Measurements from ENCODE around the gene LRP1-AS.
A peak's percentile ranks its signal among the peaks of the same experiment; 100 is the strongest.

The LRP1-AS gene

GRCh38 chr12:57158665-57159064 is 11.2 kb upstream of the LRP1-AS start:
- DNase-seq: no peak

DNA sequence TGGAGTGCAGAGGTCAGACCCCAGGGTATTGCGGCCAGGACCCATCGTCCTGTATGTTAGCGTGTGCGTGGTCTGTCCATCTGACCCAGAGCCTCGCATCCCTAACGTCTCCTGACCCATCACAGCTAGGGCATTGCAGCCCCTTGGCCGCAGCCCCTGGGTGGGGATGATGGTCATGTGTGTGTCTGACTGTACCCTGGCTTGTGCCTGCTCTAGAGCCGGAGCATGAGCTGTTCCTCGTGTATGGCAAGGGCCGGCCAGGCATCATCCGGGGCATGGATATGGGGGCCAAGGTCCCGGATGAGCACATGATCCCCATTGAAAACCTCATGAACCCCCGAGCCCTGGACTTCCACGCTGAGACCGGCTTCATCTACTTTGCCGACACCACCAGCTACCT is 10.8 kb upstream of the LRP1-AS start:
- no peak for DNase-seq

GRCh38 chr12:57157588-57158173 is 10.3 kb upstream of the LRP1-AS start:
- DNase-seq: no peak

GRCh38 chr12:57156701-57157403 is 9.4 kb upstream of the LRP1-AS start:
- no peak for DNase-seq

DNA sequence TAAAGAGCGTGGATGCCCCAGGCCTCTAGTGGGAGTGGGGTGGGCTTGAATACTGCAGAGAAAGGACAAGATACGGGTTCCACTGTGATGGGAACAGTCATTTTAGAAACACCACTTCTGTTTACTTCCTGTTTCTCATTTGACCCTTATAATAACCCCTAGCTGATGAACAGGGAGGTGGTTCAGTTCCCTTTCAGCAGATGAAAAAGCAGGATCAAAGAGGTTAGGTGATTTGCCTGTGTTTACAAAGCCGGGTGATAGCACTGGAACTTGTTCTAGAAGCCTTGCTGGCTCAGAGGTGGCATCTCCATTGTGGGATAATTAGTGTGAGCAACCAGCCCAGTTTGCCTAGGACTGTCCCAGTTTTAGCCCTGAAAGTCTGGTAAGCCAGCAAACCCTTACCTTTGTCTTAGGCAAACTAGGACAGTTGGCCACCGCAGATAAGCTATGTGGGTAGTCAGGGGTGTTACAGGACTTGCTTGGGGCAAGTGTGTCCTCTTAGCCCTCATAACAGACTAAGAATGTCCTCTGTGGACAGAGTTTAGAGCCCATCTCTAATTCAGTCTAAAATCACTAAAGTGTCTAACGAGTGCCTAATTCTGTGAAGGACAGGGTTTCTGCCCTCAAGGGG is 7.5 kb upstream of the LRP1-AS start:
- no peak for DNase-seq

GRCh38 chr12:57154076-57154475 is 6.7 kb upstream of the LRP1-AS start:
- no peak for DNase-seq

- no peak for DNase-seq
Observed at GRCh38 chr12:57153415-57153997, 6.1 kb upstream of the LRP1-AS start.

- no peak for DNase-seq
Observed at GRCh38 chr12:57152639-57153038, 5.2 kb upstream of the LRP1-AS start.

DNA sequence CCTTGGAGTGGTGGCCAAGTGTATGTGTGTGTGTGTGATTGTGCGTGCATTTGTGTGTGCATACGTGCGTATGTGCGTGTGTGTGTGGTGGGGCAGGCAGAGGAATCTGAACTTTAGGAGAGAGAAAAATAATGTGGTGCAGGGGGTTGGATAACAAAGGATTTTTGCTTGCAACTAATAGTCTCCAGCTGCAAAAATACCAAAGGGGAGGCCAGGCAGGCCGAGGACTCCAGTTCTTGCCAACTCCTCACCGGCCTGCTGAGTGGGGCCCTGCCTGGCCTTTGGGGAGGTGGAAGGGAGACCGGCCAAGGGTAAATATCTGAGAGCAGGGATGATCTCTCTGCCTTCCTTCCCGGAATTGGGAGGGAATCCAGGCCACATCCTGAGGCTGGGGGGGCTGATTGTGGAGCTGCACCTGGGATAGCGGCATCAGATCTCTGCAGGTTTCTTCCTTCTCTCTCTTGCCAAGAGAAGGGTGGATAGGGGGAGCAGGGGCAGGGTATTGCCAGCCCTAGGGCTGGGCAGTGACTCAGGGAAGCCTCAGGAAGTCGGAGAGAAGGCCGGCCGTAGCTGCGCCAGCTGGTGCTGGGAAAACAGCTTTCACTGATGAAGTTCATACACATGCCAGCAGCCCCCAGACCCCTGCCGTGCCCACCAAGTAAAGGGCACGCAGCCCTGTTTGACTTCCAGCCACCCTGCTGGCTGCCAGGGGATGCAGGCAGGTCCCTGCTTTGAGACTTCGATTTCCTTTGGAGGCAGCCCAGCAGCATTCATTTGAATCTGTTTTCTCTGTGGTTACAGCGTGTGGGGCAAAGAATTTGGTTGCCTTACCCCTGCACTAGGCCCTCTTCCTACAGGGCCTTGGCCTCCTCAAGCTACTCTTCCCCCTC is 4.6 kb upstream of the LRP1-AS start:
- DNase-seq: peak; percentile 46 to 80

DNA sequence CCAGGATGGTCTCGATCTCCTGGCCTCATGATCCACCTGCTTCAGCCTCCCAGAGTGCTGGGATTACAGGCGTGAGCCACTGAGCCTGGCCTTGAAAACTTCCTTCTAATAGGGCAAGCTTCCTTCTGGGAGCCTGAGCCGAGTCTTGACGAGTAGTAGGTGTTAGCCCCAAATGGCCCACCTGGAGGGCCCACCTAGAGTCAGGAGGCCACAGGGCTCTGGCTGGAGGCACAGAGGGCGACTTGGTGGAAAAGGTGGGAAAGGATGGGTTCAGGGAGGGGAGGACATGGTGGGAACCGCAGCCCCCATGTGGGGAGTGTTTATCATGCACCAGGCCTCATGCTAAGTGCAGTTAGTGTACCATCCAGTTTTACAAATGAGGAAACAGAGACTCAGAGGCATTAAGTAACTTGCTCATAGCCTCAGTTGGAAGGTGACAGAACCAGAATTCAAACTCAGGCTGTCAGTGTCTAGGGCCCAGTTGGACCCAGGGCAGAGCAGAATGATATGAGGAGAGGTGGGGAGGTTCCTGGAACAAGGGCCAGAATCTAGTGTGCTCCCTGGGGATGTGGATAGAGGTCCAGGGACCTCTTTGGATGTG is 3.1 kb upstream of the LRP1-AS start:
- no peak for DNase-seq

DNA sequence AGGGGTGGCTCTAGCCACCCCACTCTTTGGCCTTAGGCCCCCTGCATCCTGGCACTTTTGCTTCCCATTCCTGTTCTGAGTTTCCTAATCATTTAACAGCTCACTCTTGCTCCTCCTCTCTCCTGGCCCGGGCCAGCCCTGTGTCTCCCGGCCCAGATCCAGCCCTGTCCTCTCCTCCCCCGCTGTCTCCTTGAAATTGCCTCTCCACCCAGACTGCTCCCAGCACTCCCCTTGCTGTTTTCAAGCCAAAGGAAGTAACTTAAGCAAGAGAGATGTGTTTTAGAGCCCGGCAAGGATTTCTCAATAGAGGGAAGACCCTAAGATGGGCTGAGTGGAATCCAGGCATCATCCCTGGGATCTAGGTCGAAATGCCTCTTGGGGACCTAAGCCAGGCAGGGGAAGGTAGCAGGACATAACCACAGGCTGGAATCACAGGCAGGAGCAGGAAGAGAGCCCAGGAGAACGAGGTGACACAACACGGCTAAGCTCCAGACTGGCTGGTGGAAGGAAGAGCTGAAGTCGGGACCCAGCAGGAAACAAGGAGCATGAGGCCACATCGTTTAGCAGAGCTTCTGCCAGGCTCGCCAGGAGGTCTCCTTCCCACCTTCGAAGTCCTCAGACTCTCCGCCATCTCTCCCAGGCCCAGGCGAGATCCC is 2.0 kb upstream of the LRP1-AS start:
- DNase-seq: no peak

- DNase-seq: no peak
Observed at GRCh38 chr12:57148469-57149244, 1.2 kb upstream of the LRP1-AS start.

GRCh38 chr12:57146092-57146491 is 1.3 kb downstream of the LRP1-AS start:
- DNase-seq: no peak

- no peak for DNase-seq
Observed at GRCh38 chr12:57145460-57146059, 1.9 kb downstream of the LRP1-AS start.

DNA sequence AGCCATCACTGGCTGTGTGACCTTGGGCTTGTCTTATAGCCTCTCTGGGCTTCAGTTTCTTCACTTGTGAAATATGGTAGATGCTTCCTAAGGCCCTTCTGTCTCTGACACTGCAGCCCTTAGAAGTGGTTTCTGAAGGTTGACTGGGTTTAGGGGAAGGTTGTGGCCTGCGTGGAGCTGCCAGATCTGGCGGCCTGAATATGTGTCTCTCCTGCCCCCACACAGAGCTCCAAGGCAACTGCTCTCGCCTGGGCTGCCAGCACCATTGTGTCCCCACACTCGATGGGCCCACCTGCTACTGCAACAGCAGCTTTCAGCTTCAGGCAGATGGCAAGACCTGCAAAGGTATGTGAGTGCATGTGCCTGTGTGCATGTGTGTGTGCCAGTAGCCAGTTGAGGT is 4.0 kb downstream of the LRP1-AS start:
- DNase-seq: no peak

- DNase-seq: no peak
Observed at GRCh38 chr12:57142727-57143126, 4.7 kb downstream of the LRP1-AS start.

- DNase-seq: no peak
Observed at GRCh38 chr12:57142121-57142520, 5.3 kb downstream of the LRP1-AS start.

- no peak for DNase-seq
Observed at GRCh38 chr12:57141249-57141648, 6.2 kb downstream of the LRP1-AS start.

- no peak for DNase-seq
Observed at GRCh38 chr12:57139796-57140649, 7.4 kb downstream of the LRP1-AS start.

Data from NCI-H2081 (cell line).